Fibroblast of pulmonary artery (primary cell): ENCODE results near the gene HSPA5.
"Not testable (repeated sequence)": the region's sequence is repeated elsewhere in the genome, so short reads cannot be mapped to it uniquely, and the experiment has no call there.

Source experiments
- DNase-seq: peaks from one replicate; pipeline ENCODE4 v3.0.0-alpha.2; 2010; ENCODE audit warnings: low read depth
- H3K4me3 ChIP-seq: replicated peaks from 2 replicates; pipeline ENCODE4 v1.5.1; 2011; ENCODE audit warnings: low read depth, mild to moderate bottlenecking, control low read depth, low read length, moderate library complexity
- CTCF ChIP-seq: IDR thresholded peaks from 2 replicates; pipeline ENCODE4 v1.5.1; 2011; ENCODE audit warnings: mild to moderate bottlenecking, control low read depth, low read length, inconsistent platforms; ENCODE audit errors: missing control alignments

The HSPA5 gene

GRCh38 chr9:125202846-125203618 lies 38.1 kb downstream of the HSPA5 start:
- no peak for TF ChIP-seq CTCF
- no peak for DNase-seq
- H3K4me3 ChIP-seq, result no peak overlapping the region

- no peak for TF ChIP-seq CTCF
- peak within 1 kb of the TSS; percentile 71 for H3K4me3 ChIP-seq
- DNase-seq, result peak; percentile 97
Measured at GRCh38 chr9:125200216-125201047, 40.7 kb downstream of the HSPA5 start, which contains the start of gene RABEPK. TSS of gene RABEPK (plus strand) at chr9:125200542. CDS start at chr9:125203014, 2,472 bp downstream.

- DNase-seq, H3K4me3 ChIP-seq: not testable (repeated sequence)
Measured at GRCh38 chr9:125195591-125195990, 45.6 kb downstream of the HSPA5 start.

GRCh38 chr9:125194466-125194865 lies 46.7 kb downstream of the HSPA5 start:
- DNase-seq, H3K4me3 ChIP-seq: not testable (repeated sequence)

GRCh38 chr9:125190361-125190801 lies 50.8 kb downstream of the HSPA5 start:
- peak overlapping the region; percentile 98 for H3K4me3 ChIP-seq
- no peak for TF ChIP-seq CTCF
- peak; percentile 19 for DNase-seq

- DNase-seq, result peak; percentile 97
- H3K4me3 ChIP-seq, result peak within 1 kb of the TSS; percentile 98
- peak; percentile 56 for TF ChIP-seq CTCF
Measured at GRCh38 chr9:125189361-125190289, 51.5 kb downstream of the HSPA5 start, which contains the start of gene PPP6C. TSS of gene PPP6C (minus strand) at chr9:125189803. CDS start at chr9:125189718, 85 bp downstream.

GRCh38 chr9:125189011-125189360 lies 52.2 kb downstream of the HSPA5 start:
- no peak for TF ChIP-seq CTCF
- no peak for DNase-seq
- peak overlapping the region; percentile 98 for H3K4me3 ChIP-seq
